HL-60/S4 (cell line): Measurements from ENCODE around the gene OPCML.

Source experiments
- in situ Hi-C: fragments of 300-500 bp; cut with MboI; formaldehyde crosslinking; loops from 2 replicates; pipeline ENCODE4 v1.14.3; 2022; ENCODE audit warnings: low sequenced_read_pairs

OPCML gene

DNA sequence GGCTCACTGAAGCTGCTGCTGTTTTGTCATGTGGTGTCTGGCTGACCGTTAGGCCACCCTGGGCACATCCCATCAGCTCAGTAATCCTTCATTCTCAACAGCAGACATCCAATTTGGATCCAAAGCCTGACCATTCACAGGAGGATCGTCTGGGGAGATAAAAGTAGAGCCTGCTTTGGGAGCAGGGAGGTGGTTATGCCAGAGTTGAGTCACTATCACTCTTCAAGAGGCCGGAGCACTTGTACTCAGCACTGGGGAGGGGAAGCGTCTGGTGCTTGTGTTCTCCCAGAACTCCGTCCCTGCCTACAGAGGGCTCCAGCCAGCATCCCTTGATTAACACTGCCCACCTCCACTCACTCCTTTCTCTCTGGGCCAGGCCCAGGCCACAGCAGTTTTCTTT lies 382.6 kb downstream of the OPCML start:
- in situ Hi-C loops, result loop anchor here (25.0 kb wide), 1 partner anchor 663 kb away; no protein-coding TSS in a partner anchor

DNA sequence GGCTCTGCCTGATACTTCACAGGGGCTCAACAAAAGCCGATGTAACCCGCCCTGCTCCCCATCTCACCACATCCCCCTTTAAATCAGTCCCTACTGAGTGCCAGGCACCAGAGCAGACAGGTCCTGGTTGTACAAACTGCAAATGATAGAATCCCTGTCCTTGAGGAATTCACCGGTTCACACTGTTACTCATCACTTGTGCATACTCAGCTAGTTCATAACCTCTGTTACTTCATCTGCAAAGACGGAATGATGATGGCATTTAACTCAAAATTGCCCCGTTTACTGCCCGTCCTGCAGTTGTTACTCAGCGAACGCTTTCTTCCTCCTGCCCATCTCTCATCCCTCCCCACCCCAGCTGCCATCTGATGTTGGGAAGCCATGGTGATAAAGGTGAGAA lies 384.7 kb downstream of the OPCML start:
- in situ Hi-C loops, result loop anchor here (25.0 kb wide), 1 partner anchor 665 kb away; no protein-coding TSS in a partner anchor

DNA sequence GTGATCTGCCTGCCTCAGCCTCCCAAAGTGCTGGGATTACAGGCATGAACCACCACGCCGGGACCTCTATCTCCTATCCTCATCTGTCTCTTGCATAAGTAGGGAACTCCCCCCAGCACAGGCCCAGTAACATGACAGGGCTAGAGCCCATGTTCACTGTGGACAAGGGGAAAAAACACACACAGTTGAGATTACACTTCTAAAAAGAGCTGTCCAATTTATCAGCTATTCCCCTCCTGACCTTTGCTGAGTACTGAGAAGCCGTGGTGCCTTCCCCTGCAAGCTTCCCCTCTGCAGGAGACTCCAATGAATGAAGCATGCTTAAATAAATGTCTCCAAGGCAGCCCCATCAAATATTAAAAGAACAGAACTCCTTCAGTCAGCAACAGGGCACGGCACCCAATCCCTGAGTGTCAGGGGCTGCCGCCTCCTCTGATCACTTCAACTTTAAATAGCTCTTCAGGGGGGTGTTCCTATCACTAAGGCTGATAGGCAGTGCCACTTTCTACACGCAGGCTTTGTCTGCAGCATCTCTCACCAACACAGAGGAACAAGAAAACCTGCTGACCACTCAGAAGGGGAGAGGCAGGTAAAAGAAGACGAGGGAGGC lies 385.5 kb downstream of the OPCML start:
- in situ Hi-C loops, result loop anchor here (25.0 kb wide), 1 partner anchor 665 kb away; no protein-coding TSS in a partner anchor

DNA sequence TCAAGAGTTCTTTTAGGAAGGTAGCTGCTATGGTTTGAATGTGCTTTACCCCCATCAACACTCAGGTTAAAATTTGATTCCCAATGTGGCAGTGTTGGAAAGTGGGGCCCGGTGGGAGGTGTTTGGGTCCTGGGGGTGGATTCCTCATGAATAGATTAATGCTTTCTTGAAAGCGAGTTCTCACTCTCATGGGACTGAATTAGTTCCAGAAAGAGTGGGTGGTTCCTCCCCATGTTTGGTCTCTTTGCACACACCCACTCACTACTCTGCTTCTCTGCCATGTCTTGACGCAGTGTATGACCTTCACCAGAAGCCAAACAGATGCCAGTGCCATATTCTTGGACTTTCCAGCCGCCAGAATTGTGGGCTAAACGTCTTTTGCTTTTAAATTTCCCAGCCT lies 394.4 kb downstream of the OPCML start:
- in situ Hi-C loops, result loop anchor here (25.0 kb wide), 1 partner anchor 674 kb away; no protein-coding TSS in a partner anchor

DNA sequence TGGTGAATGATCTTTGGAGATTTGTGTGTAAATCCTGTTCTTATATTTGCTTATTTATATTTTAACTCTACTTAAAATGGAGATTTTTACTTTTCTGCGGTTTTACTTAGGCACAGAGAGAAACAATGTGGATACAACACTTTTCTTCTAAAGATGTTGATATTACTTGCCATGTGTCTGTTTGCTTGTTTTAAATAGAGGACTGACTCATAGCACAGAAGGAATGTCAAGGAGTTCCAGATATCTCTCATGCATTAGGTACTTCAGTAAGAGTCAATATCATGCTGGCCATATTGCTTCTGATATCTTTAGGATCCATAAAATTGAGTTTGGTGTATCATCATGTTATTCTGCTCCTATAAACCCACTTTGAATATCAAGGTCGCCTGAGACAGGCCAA lies 395.0 kb downstream of the OPCML start:
- in situ Hi-C loops, result loop anchor here (25.0 kb wide), 1 partner anchor 675 kb away; no protein-coding TSS in a partner anchor

DNA sequence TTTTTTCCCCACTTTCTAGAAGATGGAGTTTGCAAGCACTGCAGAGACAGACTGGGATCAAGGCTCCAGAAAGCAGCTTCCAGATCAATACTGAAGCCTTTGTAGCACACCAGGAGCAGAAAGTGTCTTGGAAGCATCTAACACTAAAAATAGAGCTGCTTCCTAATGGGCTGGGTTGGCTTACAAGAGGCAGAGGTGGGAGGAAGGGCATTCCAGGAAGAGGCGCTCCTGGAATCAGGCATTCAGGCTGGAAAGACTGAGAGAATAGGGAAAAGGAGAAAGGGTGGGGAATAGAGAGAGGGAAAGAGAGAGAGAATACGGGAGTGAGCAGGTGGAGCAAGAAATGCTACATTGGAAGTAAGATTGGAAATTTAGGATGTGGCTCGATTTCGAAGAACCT lies 395.9 kb downstream of the OPCML start:
- in situ Hi-C loops, result loop anchor here (25.0 kb wide), 1 partner anchor 676 kb away; no protein-coding TSS in a partner anchor

DNA sequence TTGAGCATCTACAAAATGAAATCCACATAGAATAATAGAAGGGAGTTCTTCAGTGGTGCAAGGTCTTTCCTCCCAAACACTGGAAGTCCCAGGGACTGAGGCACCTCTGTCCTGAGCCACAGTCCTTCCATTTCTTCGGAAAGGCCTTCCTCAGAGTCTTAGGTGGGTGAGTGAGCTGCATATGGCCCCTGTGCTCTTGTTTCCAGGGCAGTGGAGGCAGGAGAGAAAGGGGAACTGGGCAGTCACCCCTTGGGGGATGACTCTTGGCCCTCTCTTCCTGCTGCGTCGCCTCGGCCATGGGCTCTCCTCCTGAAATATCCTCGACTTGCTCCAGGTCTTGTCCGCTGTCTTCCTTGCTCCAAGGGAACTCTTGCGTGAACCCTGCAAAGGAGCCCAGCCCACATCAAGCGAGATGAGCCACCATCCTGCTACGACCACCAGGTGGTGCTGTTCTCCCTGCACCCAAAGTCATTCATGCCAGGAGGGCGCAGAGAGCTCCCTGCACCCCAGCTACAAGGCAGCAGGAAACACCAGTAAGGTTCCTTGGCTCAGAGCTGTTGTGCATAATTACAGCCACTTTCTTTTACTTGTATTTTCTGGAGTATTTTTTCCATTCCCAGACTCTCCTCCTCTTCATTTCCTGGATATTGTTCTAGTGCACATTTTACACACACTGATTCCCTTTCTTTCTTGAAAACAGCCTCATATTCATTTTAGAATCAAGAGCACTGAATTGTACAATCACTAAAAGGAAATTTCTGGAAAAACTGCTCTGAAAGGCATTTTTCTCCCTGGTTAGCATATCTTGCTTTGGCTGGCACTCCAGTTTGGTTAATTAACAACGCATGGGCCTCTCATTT lies 397.8 kb downstream of the OPCML start:
- in situ Hi-C loops, result loop anchor here (25.0 kb wide), 1 partner anchor 678 kb away; no protein-coding TSS in a partner anchor

DNA sequence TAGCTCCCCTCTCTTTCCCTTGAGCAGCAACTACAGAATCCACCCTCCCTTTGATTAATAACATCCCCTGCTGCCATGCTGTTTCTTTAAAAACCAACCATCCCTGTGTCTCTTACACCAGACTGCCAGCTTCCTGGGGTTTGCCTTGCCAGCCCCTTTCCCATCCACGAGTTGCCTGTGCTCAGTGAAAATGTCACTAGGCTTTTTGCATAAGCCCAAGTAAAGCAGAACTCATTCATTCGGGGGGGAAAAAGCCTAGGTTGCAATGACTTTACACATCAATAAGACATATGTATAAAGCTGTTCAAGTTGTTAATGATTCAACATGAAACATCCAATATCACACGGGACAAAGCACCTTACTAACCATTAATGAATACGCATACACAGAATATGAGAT lies 398.7 kb downstream of the OPCML start:
- in situ Hi-C loops, result loop anchor here (25.0 kb wide), 1 partner anchor 679 kb away; no protein-coding TSS in a partner anchor

DNA sequence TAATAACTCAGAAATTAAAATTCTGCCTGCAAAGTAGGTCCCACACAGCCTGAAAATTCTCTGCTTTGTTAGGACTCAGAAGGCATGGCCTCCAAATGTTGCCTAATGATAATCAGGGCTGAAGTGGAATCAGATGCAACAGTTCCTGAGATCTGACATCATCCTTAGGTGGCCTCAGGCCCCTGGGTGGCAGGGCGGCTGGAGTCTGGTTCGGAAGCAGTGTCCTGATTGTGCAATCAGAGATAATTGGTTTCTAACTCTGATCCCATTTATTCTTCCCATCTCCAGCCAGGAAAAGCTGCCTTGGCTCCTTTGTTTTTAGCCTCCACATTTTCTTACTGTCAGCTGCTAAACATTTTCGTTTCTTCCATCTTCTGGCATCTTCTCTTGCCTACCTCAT lies 399.3 kb downstream of the OPCML start:
- in situ Hi-C loops, result loop anchor here (25.0 kb wide), 1 partner anchor 679 kb away; no protein-coding TSS in a partner anchor

DNA sequence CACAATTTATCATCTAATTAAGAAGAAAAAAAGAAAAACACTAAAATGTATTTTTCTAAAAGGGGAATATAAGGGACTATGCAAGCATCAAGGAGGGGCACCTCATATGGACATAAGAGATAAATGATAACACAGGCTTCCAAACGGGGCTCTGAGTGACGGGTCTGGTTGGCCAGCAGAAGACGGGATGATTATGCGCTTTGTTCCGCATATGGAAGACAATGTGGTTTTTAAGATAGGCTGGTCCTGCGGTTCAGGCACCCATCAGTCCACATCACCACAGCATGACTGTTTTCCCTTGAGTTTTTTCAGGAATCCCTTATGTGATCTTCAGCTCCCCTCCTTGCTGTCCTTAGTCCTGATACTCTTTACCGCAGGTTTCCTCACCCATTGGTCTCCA lies 404.6 kb downstream of the OPCML start:
- in situ Hi-C loops, result loop anchor here (25.0 kb wide), 1 partner anchor 685 kb away; no protein-coding TSS in a partner anchor

DNA sequence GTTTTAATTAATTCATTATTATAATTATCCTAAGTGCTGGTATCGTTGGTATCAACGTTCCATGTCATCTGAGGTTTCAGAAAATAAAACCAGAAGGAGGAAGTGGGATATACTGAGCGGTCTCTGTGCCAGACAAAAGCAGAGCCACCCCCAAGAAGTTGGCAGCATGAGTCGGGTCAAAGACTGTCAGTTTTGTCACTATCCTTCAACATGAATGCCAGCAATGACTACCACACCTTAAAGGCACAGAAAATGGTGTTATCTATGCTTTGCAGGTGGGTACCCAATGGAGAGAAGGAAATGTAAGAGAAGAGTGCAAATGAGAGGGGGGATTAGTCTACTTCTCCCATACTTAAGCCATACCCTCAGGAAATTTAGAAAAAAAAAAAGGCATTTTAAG lies 408.5 kb downstream of the OPCML start:
- in situ Hi-C loops, result no loop called here

DNA sequence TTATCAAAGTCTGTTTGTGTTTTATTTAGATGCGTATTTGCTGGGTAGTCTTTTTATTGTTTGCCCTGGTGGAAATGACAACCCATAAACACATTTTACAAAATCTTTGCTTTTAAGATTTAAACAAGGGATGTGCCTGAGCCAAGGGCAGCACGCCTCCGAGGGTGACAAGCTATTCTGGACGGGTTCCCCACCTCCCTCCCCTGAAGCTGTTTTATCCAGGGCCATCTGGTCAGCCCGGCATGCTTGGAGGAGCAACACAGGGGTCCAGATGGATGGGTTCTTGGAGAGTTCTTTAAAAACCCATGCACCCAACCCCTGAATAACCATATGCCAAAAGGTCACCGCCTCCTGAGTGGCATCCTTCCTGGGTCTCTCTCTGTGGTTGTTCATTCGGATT lies 408.9 kb downstream of the OPCML start:
- in situ Hi-C loops, result no loop called here

DNA sequence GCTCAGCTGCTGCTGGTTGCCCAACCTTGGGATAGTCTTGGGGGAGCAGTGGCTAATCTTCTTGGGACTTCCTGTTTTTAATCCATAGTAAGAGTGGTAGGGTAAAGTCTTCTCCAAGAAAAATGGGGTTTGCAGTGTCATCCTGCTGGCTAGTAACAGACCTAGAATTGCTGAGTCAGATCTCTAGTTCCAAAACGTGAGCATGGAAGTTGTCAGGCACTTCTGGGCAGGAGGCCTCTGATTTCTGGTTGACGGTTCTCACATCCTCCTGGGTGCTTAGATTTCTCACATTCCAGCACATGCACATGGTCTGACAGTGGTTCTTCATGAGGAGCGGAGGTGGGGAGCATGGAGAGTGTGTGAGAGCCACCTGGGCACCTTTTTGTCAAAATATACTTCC lies 410.0 kb downstream of the OPCML start:
- in situ Hi-C loops, result no loop called here

DNA sequence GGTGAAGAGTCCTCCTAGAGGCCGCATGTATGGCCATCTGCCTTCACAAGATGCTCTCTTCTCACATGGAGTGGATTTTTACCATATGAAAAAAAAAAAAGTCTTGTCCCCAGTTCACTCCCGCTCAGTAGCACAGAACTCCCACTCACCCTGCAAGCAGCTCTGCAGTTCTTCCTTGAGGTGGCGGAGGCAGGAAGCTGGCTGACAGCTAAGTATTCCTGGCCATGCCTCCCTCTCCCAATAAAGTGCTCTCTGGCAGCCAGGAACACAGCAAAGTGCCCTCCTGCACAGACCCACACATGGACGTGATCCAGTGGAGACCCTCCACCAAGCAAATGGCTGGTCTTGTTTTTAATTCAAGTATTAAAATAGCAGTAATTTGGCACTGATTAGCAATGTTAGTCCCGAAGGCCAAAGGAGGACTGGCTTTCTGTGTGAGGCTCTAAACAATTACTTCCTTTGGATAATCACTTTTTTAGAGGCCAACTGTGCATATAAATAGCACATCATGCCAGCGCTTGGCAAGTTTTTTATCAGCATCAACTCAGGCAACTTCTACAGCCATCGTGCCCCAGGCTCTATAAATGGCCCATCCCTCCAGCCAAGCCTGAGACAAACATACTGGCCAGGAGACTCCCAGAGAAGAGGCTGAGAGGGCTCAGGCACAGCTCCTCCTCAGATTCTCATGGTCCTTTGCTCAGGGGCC lies 413.6 kb downstream of the OPCML start:
- in situ Hi-C loops, result no loop called here

DNA sequence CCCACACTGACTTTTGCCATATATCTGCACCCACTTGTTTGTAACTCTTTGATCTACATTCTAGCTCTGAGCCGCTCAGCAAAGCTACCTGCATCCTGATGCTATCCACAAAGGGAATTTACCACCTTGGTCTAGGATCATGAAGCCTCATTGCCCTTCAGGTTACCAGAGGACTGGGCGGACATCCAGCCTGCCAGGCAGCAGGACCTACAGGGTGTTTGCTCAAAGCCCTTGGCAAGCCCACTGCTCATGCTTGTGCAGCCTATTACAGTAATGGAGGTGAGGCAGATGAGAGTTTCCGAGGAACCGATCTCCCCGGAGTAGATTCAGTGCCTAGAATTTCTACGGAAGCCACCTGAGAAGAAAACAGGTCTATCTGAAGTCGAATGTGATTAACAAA lies 417.2 kb downstream of the OPCML start:
- in situ Hi-C loops, result no loop called here

DNA sequence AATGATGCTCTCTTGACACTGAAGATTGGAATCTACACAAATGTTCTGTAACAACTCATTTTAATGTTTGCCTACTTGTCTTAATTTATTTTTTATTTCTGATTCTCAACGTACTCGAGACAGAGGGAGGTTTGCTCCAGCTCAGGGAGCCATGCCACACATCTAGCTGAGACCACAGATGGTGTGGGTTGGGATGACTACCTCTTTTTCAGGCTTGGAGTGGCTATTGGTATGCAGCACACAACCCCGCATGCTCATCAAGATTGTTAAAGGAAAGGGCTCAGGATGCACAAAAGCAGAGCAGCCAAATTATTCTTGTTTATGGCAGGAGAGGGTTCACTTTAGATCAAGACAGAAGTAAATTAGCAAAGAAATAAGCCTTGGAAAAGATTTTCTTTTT lies 424.5 kb downstream of the OPCML start:
- in situ Hi-C loops, result no loop called here

DNA sequence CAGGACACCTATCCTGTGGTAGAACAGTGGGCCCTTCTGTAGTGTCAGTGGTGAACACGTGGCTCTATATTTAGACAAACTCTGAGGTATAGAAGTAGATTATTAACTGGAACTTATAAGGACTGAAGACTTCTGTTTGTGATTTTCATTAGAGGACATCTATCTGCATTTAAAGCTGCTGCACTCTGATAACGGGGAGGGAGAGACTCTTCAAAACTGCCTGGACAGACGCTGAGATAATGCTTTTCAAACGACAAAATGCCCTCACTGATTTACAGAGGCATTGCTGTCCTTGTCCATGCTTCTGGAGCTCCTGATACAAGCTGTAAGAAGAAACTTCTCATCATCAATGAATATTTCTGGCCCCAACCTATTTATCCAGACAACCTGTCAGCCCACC lies 425.2 kb downstream of the OPCML start:
- in situ Hi-C loops, result no loop called here

DNA sequence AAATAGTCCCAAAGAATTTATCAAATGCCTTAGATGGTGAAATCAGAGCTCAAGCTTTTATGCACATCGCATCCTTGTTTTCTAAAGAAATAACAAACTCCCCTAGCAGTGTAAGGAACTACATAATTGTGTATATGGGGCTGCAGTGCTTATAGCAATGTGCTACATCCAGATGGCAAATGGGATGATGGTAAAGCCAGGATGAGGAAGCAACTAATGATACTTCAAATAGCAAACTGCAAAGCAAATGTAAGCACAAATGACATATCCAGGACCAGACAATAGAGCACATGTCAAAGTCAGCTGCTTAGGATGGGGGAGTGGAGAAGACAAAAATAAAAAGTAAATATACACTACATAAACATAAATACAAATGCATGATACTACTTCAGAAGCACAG lies 425.9 kb downstream of the OPCML start:
- in situ Hi-C loops, result no loop called here

DNA sequence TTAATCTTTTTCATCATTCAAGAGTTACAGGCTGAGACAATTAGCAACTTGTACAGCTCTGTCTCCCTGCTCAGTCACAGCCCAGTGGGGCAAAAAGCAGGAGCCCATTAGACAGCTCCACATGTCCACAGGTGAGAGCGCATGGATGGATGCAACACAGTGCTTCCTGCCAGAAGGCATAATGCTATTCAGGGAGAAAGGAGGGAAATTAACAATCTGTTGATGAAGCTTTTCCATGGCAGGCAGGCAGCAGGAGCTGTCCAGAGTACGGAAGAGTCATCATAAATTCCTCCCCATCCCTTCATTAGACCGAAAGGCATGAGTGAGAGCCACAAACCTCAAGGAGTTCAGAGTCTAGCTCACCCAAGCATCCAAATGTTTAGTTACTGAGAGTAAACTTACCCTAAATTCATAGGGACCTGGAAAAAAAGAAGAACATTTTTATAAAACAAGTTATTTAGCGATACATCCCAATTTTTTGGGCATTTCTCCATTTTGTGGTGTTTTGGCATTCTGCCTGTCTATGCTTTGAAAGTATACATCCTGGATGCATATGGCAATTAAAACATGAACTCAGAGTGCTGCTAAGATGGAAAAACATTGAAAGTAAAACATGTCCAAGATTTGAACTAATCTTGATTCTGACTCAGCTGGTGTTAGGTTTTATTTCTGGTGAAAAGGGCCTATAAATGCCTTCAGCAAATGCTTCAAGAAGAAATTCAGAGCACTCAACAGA lies 428.1 kb downstream of the OPCML start:
- in situ Hi-C loops, result no loop called here

DNA sequence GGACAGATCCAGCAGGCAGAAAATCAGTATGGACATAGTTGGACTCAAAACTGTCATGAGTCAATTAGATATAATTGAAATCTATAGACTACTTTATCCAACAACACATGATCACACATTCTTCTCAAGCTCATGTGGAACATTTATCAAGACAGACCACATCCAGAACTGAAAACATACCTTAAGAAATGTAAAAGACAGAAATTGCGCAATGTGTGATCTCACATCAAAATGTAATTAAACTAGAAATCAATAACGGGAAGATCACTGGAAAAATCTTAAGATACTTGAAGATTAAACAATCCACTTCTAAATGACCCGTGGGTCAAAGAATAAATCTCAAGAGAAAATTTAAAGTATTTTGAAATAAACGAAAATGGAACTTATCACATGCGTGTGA lies 435.3 kb downstream of the OPCML start:
- in situ Hi-C loops, result no loop called here

DNA sequence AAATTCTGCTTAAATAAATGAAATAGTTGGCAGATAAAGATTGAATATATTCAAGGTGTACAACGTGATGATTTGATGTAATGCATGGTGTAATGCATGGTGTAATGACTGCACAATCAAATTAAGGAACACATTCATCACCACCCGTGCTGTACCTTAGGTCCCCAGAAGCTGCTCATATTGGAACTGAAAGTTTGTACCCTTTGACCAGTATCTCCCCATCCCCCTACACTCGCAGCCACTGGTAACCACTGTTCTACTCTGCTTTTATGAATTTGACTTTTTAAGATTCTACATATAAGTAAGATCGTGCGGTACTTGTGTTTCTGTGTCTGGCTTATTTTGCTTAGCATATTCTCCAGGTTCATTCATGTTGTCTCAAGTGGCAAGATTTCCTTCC lies 445.8 kb downstream of the OPCML start:
- in situ Hi-C loops, result no loop called here
